H9 (cell line): ENCODE data around the gene TMEM135. TPM values are rescaled to one million over a fixed set of nuclear protein-coding genes. Genes with fewer than 3 reads are reported as not detected.

ENCODE experiments used
- DNase-seq: peaks from one replicate; pipeline ENCODE4 v3.0.0-alpha.2; 2017
- H2AFZ ChIP-seq: one replicate; pipeline ENCODE4 v1.6.1; 2013; ENCODE audit warnings: mild to moderate bottlenecking, low read length, control low read depth, moderate library complexity
- H2AK5ac ChIP-seq: 2 replicates; pipeline ENCODE4 v1.6.1; 2013; ENCODE audit warnings: low read length, control low read depth, mixed read lengths; ENCODE audit not compliant: insufficient read length
- H2BK120ac ChIP-seq: one replicate; pipeline ENCODE4 v1.6.1; 2013; ENCODE audit warnings: low read depth, mild to moderate bottlenecking, low read length, control low read depth, inconsistent platforms; ENCODE audit not compliant: poor library complexity, severe bottlenecking
- H2BK12ac ChIP-seq: 2 replicates; pipeline ENCODE4 v1.6.1; 2013; ENCODE audit warnings: low read length, control low read depth, mixed read lengths, low read depth; ENCODE audit not compliant: insufficient read length
- H2BK15ac ChIP-seq: 2 replicates; pipeline ENCODE4 v1.6.1; 2013; ENCODE audit warnings: low read depth, low read length, control low read depth
- H2BK20ac ChIP-seq: one replicate; pipeline ENCODE4 v1.6.1; 2013; ENCODE audit warnings: low read depth, mild to moderate bottlenecking, low read length, control low read depth, inconsistent platforms; ENCODE audit not compliant: poor library complexity, severe bottlenecking
- H2BK5ac ChIP-seq: 2 replicates; pipeline ENCODE4 v1.6.1; 2013; ENCODE audit warnings: low read length, control low read depth, mixed read lengths; ENCODE audit not compliant: insufficient read length
- H3K14ac ChIP-seq: 2 replicates; pipeline ENCODE4 v1.6.1; 2013; ENCODE audit warnings: low read length, control low read depth; ENCODE audit not compliant: insufficient read depth
- H3K18ac ChIP-seq: 2 replicates; pipeline ENCODE4 v1.6.1; 2013; ENCODE audit warnings: low read depth, mild to moderate bottlenecking, mixed read lengths, low read length, control low read depth; ENCODE audit not compliant: insufficient read length
- H3K23ac ChIP-seq: 2 replicates; pipeline ENCODE4 v1.6.1; 2013; ENCODE audit warnings: low read length, control low read depth, mixed read lengths, low read depth; ENCODE audit not compliant: insufficient read length
- H3K23me2 ChIP-seq: 2 replicates; pipeline ENCODE4 v1.6.1; 2013; ENCODE audit warnings: low read depth, mild to moderate bottlenecking, mixed read lengths, low read length, control low read depth; ENCODE audit not compliant: insufficient read length, poor library complexity, severe bottlenecking
- H3K27ac ChIP-seq: 2 replicates; pipeline ENCODE4 v1.5.1; 2013; ENCODE audit warnings: low read length, control low read depth, mixed read lengths, low read depth; ENCODE audit not compliant: insufficient read length
- H3K27me3 ChIP-seq: 2 replicates; pipeline ENCODE4 v1.6.1; 2013; ENCODE audit warnings: low read length, control low read depth, inconsistent platforms; ENCODE audit not compliant: insufficient read depth
- H3K4ac ChIP-seq: 2 replicates; pipeline ENCODE4 v1.6.1; 2013; ENCODE audit warnings: low read depth, mild to moderate bottlenecking, control low read depth, inconsistent platforms, low read length, moderate library complexity
- H3K4me1 ChIP-seq: 2 replicates; pipeline ENCODE4 v1.6.1; 2013; ENCODE audit warnings: low read length, control low read depth, inconsistent platforms; ENCODE audit not compliant: insufficient read depth
- H3K4me2 ChIP-seq: 2 replicates; pipeline ENCODE4 v1.6.1; 2013; ENCODE audit warnings: low read length, control low read depth, mixed read lengths; ENCODE audit not compliant: insufficient read length, insufficient read depth
- H3K56ac ChIP-seq: 2 replicates; pipeline ENCODE4 v1.6.1; 2013; ENCODE audit warnings: low read depth, mild to moderate bottlenecking, mixed read lengths, low read length, control low read depth; ENCODE audit not compliant: insufficient read length
- H3K79me1 ChIP-seq: 2 replicates; pipeline ENCODE4 v1.6.1; 2013; ENCODE audit warnings: low read depth, mild to moderate bottlenecking, moderate library complexity, low read length, control low read depth, inconsistent platforms; ENCODE audit not compliant: insufficient read depth, poor library complexity, severe bottlenecking
- H3K79me2 ChIP-seq: 2 replicates; pipeline ENCODE4 v1.6.1; 2013; ENCODE audit warnings: low read length, control low read depth, inconsistent platforms; ENCODE audit not compliant: insufficient read depth
- H3K9ac ChIP-seq: 2 replicates; pipeline ENCODE4 v1.6.1; 2013; ENCODE audit warnings: low read length, control low read depth, mixed read lengths; ENCODE audit not compliant: insufficient read length; ENCODE audit errors: extremely low read depth
- H3K9me3 ChIP-seq: one replicate; pipeline ENCODE4 v1.6.1; 2013; ENCODE audit warnings: low read depth, low read length, inconsistent platforms; ENCODE audit not compliant: control insufficient read depth
- H3T11ph ChIP-seq: one replicate; pipeline ENCODE4 v1.6.1; 2013; ENCODE audit warnings: mild to moderate bottlenecking, low read length, control low read depth, inconsistent platforms
- H4K20me1 ChIP-seq: one replicate; pipeline ENCODE4 v1.6.1; 2013; ENCODE audit not compliant: control insufficient read depth, insufficient read length, insufficient read depth
- H4K5ac ChIP-seq: 2 replicates; pipeline ENCODE4 v1.6.1; 2013; ENCODE audit warnings: low read depth, mild to moderate bottlenecking, mixed read lengths, low read length, control low read depth; ENCODE audit not compliant: insufficient read length
- H4K8ac ChIP-seq: replicated peaks from 2 replicates; pipeline ENCODE4 v1.6.1; 2013; ENCODE audit warnings: low read length, control low read depth, mixed read lengths, low read depth; ENCODE audit not compliant: insufficient read length
- H4K91ac ChIP-seq: 2 replicates; pipeline ENCODE4 v1.6.1; 2013; ENCODE audit warnings: low read depth, mild to moderate bottlenecking, moderate library complexity, mixed read lengths, low read length, control low read depth; ENCODE audit not compliant: insufficient read length
- H3K27ac Mint-ChIP-seq, 3 experiments: 2 replicates in 2 of 3; 3 replicates in 1 of 3; pipeline ENCODE4 v1.8.0; 2020 to 2021; ENCODE audit warnings: mixed read lengths in 3 of 3, mild to moderate bottlenecking in 1 of 3, moderate library complexity in 1 of 3
- H3K27me3 Mint-ChIP-seq: 2 replicates; pipeline ENCODE4 v1.8.0; 2021; ENCODE audit warnings: low read depth, mild to moderate bottlenecking, moderate library complexity, mixed read lengths
- H3K36me3 Mint-ChIP-seq, 3 experiments: 2 replicates in 2 of 3; 3 replicates in 1 of 3; pipeline ENCODE4 v1.8.0; 2020 to 2021; ENCODE audit warnings: low read depth in 3 of 3, mixed read lengths in 3 of 3; ENCODE audit not compliant: insufficient read depth in 1 of 3
- H3K4me1 Mint-ChIP-seq, 2 experiments: 2 replicates each; pipeline ENCODE4 v1.8.0; 2020; ENCODE audit warnings: mixed read lengths in 2 of 2
- H3K4me3 Mint-ChIP-seq, 2 experiments: 2 replicates in 1 of 2; 3 replicates in 1 of 2; pipeline ENCODE4 v1.8.0; 2020 to 2021; ENCODE audit warnings: mild to moderate bottlenecking in 2 of 2, mixed read lengths in 2 of 2, moderate library complexity in 1 of 2
- H3K9me3 Mint-ChIP-seq, 2 experiments: 2 replicates in 1 of 2; 3 replicates in 1 of 2; pipeline ENCODE4 v1.8.0; 2020; ENCODE audit warnings: mild to moderate bottlenecking in 2 of 2, mixed read lengths in 2 of 2, moderate library complexity in 1 of 2
- CTCF ChIP-seq: fragments of 200-600 bp; sonication (generic); conservative IDR thresholded peaks from 3 replicates; pipeline ENCODE4 v1.8.0; 2021; ENCODE audit warnings: antibody characterized with exemption, mild to moderate bottlenecking
- WGBS: extraction: QIAGEN DNeasy Blood & Tissue Kit; methylation state at CpG from one replicate; pipeline ENCODE4 v1.1.7; 2013; ENCODE audit warnings: missing lambda C conversion rate, low lambda C conversion rate, mixed read lengths; ENCODE audit not compliant: insufficient read length; ENCODE audit errors: extremely low coverage; 5-methylcytosine and 5-hydroxymethylcytosine counted together
- total RNA-seq: library from RNA; stranded (reverse); gene quantifications from 2 replicates; pipeline ENCODE4 v1.2.1, GENCODE V29; 2021

The TMEM135 gene
- total RNA-seq, 1 experiment from 2014 or later: 25.2 TPM

DNA sequence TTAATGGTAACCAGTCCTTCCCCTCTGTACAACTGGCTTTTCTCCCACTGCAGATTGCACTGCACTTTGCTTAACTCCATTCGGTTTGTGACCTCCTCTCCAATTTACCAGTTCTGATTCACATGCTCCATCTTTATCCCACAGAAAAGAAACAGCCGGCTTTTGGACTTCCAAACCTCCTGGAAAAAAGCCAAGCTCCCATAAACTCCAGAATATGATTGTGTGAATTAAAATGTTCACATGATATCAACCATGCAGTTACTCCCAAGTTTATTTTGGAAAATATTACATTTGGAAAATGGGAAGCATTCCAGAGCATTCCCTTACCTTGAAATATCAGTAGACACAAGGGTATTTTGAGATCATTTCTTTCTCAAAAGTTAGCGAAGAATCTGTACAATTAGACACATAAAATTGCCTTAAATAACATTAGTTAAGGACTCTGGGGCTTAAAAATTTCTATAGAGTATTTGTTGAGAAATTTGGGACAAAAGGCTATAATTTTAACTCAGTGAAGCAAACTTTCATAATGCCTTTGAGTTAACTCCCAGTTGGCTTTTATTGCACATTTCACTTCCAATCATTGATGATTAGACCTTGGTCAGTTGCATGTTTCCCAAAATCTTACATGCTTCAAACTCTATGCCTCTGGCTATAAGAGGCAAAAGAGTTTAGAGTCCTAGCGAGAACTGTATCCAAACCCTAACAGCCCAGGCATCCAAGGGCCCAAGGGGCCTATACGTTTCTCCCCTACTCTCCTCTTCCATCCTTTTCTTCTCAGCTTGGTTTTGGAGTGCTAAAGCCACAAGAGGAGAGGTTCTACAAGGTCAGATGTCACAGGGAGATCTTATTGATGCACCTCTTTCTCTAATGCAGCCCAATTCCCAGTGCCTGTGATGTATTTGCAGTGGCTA, 23.6 kb upstream of the TMEM135 start:
- Histone ChIP-seq H4K20me1 (no peaks in the 10 kb centered on the region), H3K4ac (no peak overlapping the region), H2BK15ac (no peak overlapping the region), H3K18ac (no peak overlapping the region), H2AK5ac (no peak overlapping the region), H3K4me2 (no peak overlapping the region), H2BK120ac (no peak overlapping the region), H3K56ac (no peak overlapping the region), H3K23ac (no peak overlapping the region), H3K23me2 (no peaks in the 10 kb centered on the region), H2BK5ac (no peak overlapping the region), H3K4me1 (no peaks in the 10 kb centered on the region), H3K9me3 (peaks cover 5% of the 10 kb centered on the region), H4K8ac (no peak overlapping the region), H4K5ac (no peak overlapping the region), H4K91ac (no peak overlapping the region), H3K27me3 (no peaks in the 10 kb centered on the region; the same call in 1 of the 2 replicates), H3K27ac (no peak overlapping the region), H3K9ac (no peak overlapping the region), H3K79me2 (no peaks in the 10 kb centered on the region), H2BK12ac (no peak overlapping the region), H2BK20ac (no peak overlapping the region), H3K14ac (no peak overlapping the region), H2AFZ (no peak overlapping the region), H3K79me1 (no peaks in the 10 kb centered on the region), H3T11ph (no peak overlapping the region)
- H3K4me3 Mint-ChIP-seq: no peak overlapping the region
- H3K36me3 Mint-ChIP-seq: peaks cover 2 to 7% (median 5%) of the 10 kb centered on the region in 3 experiments; a peak in 5 of 7 replicates
- H3K4me1 Mint-ChIP-seq: peaks cover 4 to 5% of the 10 kb centered on the region in 2 experiments
- H3K9me3 Mint-ChIP-seq: peaks cover 4 to 5% of the 10 kb centered on the region in 2 experiments; a peak in 4 of 5 replicates
- DNase-seq: no peak
- TF ChIP-seq CTCF: no peak
- no peaks in the 10 kb centered on the region for H3K27me3 Mint-ChIP-seq
- no peak overlapping the region for H3K27ac Mint-ChIP-seq
- no CpG with 5 or more reads among the region's 5 CpGs for WGBS
